Activated CD8-positive, alpha-beta memory T cell treated with anti-CD3 and anti-CD28 coated beads for 24 hours (primary cell): Measurements from ENCODE around the gene KRTAP5-8.
"Not testable (repeated sequence)": the region's sequence is repeated elsewhere in the genome, so short reads cannot be mapped to it uniquely, and the experiment has no call there.

Experiments
- DNase-seq: peaks from one replicate; pipeline ENCODE4 v3.0.0-alpha.2; 2020

Gene KRTAP5-8

DNA sequence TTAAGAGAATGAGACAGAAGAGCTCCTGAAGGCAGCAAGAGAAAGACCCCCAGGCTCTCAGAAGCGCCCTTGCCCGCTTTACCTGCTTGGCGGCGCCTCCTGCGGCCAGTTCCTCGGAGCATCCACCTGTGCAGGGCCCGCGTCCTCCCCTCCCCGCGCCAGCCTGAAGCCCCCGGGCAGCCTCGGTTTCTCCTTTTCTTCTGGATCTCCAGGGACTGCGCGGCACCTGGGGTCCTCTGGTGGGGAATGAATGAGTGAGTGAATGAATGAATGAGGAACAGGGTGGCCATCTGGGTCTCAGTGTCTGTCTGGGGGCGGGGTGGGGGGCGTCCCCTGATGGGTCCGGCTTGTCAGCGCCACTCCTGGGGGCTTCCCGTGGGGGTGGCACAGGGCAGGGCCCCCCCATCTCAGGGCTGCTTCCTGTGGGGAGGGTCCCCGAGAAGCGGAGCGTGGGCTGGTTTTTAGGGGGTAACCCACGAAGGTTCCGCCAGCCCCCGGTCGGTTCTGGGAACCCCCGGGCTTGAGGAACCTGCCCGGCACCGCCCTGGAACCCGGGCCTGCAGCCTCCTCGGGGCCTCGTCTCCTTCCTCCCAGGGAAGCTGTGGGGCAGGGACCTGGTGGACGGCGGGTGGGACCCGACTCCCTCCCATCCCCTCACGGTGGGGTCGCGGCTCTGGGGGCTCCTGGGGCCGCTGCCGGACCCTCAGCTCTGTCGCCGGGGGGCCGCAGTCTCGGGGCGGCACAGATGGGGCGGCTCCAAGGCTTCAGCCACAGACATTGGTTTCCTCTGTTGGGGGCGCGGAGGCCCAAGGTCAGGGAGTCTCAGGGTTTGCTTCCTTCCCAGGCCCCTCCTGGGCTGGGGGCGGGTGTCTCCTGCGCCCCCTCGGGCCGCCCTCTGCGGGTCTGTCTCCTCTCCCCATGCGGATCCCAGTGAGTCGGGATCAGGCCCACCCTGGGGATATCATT lies 19.0 kb upstream of the KRTAP5-8 start:
- peak; percentile 32 for DNase-seq

DNA sequence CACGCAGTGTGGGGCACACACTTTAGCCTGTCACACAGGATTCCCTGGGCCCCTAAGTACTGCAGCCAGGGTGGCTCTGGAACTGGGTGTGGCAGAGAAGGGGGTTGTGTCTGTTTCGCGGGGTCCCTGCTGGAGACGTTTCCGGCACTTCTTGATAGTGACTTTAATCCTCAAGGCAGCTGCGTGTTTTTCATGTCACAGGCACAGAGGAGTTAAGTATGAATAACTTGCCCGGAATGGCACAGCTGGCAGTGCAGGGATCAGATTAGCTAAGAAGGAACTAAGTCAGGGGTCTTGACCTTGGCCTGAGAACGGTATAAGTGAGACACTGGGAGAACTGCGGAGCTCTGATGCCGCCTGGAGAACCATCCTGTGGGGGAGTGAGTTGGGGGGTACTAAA lies 18.3 kb upstream of the KRTAP5-8 start:
- peak; percentile 30 for DNase-seq

DNA sequence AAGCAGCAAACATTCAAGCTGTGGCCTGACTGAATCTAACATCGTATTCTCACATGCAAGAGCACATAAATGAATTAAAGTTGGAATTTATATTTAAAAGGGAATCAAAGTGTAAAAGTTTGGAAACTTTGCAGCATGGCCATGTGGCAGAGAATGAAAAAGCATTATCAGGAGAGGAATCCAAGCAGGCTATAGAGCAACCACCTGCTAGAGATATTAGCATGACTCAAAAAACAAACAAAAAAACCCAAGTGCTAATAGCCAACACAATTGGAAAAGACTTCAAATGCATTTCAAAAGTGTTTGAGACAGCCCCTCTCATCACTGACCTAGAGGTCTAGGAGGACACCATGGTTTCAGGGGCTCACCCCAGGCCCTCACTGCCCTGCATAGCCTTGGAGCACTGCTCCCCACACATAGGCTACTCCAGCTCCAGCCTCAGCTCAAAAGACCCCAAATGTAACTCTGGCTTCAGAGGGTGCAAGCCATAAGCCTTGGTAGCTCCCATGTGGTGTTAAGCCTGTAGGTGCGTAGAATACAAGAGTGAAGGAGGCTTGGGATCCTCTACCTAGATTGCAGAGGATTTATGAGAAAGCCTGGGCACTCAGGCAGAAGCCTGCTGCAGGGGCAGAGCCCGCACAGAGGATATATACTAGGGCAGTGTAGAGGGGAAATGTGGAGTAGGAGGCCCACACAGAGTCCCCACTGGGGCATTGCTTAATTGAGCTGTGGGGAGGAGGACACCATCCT lies 12.5 kb upstream of the KRTAP5-8 start:
- peak; percentile 19 for DNase-seq

DNA sequence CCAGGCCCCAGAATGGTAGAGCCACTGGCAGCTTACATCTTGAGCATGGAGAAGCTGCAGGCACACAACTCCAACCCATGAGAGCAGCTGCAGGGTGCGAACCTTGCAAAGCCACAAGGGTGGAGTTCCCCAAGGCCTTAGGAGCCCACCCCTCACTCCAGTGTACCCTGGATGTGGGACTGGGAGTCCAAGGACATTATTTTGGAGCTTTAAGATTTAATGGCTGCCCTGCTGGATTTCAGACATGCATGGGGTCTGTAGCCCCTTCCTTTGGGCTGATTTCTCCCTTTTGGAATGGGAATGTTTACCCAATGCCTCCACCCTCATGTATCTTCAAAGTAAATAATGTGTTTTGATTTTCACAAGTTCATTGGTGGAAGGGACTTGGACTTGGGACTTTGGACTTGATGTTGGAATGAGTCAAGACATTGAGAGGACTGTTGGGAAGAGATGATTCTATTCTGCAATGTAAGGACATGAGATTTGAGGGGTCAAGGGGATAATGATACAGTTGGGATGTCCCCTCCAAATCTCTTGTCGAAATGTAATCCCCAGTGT lies 11.8 kb upstream of the KRTAP5-8 start:
- DNase-seq, result peak; percentile 32

DNA sequence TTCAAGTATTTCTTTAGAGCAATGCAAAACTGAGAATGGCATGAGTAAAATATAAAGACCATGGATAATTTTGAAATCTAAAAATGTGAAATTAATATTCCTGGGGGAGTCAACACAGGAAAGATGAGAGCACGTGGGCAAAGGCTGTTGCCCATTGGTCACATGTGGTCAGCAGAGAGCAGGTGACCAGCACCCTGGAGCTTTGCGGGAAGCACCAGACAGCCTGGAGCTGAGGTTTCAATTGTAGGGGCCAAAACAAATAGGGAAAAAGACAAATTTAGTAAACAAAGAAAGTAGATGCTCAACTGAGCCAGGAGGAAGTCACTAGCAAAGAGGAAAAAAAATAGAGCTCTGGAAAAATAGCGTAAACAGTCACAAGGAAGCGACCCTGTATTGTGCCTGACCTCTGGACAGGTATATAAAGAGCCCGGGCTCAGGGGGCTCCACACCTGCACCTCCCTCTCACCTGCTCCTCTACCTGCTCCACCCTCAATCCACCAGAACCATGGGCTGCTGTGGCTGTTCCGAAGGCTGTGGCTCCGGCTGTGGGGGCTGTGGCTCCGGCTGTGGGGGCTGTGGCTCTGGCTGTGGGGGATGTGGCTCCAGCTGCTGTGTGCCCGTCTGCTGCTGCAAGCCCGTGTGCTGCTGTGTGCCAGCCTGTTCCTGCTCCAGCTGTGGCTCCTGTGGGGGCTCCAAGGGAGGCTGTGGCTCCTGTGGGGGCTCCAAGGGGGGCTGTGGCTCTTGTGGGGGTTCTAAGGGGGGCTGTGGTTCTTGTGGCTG lies 10.8 kb upstream of the KRTAP5-8 start, which contains the start of gene KRTAP5-7:
Gene KRTAP5-7 (plus strand): TSS at position 472 of the 780 bp plus-strand sequence. CDS start 34 bp downstream, at position 506.
- peak; percentile 11 for DNase-seq

DNA sequence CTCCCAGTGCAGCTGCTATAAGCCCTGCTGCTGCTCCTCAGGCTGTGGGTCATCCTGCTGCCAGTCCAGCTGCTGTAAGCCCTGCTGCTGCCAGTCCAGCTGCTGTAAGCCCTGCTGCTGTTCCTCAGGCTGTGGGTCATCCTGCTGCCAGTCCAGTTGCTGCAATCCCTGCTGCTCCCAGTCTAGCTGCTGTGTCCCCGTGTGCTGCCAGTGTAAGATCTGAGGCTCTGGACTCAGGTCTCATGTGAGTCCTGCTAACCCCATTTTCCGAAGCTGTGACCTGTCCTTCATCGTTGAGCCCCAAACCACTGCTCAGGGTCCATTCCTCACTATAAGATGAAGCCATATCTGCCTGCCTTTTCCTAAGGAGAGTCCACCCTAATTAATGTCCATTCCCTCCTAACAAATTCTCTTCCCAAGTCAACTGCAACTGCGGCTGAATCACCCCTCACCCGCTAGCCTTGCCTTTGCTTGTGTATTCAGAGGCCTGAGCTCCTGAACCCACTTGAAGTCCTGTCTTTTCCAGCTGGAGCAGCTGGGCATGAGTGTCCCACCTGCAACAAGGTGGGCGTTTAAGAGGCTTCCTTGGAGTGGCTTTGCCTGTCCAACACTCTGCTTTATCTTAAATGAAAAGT lies 10.1 kb upstream of the KRTAP5-8 start:
- DNase-seq, result peak; percentile 28

DNA sequence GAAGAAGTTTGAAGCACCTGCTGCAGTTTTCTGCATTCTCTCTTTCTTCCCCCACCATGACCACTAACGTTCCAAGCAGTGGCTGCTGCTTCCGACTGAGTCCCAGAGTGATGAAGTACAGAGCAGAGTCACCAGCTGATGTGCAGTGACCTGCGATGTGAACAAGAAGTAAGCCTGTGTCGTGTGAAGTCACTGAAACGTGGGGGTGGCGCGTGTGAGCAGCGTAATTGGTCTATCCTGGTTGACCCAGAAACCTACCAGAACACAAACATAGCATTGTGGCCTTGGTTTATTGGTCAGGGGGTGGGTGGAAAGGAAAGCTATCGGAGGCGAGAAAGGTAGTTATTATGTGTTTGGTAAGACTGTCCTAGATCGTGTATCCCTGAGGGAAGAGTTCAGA lies 7.2 kb upstream of the KRTAP5-8 start:
- peak; percentile 28 for DNase-seq

DNA sequence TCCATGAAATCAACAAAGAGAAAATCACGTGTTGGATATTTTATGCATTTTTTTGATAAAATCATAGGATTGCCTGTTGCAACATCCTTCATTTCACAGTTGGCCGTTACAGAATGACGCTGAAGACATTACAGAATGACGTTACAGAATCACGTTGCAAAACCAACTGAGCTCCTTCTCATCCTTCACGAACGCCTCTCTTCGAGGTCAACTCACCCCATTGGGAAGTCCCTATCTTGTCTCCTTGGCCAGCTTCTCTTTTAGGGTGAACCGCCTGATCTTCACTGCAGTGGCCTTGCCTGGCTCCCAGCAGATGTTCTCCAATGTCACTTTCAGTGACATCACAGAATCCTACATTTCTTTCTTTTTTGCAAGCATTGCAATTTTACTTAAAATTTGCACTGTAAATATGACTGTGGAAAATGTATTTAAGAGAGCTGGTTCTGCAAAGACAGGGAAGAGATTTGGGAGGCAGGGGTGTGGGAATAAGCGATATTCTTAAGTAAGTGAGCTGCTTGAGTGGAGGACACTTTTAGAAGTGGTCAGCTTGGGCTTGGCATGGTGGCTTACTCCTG lies 5.7 kb upstream of the KRTAP5-8 start:
- DNase-seq, result no peak

DNA sequence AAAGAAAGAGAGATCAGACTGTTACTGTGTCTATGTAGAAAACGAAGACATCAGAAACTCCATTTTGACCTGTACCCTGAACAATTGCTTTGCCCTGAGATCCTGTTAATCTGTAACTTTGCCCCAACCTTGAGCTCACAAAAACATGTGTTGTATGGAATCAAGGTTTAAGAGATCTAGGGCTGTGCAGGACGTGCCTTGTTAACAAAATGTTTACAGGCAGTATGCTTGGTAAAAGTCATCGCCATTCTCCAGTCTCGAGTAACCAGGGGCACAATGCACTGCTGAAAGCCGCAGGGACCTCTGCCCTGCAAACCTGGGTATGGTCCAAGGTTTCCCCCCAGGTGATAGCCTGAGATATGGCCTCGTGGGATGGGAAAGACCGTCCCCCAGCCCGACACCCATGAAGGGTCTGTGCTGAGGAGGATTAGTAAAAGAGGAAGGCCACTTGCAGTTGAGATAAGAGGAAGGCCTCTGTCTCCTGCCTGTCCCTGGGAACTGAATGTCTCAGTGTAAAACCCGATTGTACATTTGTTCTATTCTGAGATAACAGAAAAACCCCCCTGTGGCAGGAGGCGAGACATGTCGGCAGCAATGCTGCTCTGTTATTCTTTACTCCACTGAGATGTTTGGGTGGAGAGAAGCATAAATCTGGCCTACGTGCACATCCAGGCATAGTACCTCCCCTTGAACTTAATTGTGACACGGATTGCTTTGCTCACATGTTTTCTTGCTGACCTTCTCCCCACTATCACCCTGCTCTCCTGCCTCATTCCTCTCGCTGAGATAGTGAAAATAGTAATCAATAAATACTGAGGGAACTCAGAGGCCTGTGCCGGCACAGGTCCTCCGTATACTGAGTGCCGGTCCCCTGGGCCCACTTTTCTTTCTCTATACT lies 2.9 kb upstream of the KRTAP5-8 start:
- not testable (repeated sequence) for DNase-seq

DNA sequence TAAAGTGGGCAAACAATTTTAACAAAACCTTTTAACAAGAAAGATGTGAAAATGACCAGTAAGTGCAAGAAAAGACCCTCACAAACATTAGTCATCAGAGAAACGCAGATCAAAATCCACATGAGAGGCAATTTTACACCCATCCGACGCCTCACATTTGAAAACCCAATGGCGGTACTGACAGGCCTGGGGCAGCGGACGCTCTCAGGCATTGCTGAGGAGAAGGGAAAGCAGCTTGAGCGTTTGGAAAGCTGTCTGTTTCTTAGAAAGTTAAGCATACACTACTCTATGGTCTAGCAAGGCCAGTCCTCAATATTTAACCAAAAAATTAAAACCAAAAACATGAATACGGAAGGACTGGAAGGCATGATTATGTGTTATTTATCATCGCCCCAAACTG lies 2.0 kb upstream of the KRTAP5-8 start:
- DNase-seq, result no peak

DNA sequence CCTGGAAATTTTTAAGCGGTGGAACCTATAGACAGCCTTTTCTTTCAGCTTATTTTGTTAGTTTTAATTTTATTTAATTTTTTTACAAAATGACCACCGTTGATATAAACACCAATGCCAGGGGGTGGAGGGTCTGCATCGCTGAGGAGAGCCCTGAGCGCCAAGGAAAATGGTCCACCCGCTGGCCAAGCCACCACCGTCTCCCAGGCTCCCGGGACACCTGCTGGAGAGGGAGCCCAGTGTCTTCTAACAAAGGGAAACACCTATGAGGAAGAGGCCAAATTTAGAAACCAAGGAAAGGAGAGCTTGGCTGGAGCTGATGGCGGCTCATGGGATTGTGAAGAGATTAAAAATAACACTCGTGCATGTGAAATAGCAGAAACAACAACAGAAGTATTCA lies 288 bp upstream of the KRTAP5-8 start:
- DNase-seq, result no peak

DNA sequence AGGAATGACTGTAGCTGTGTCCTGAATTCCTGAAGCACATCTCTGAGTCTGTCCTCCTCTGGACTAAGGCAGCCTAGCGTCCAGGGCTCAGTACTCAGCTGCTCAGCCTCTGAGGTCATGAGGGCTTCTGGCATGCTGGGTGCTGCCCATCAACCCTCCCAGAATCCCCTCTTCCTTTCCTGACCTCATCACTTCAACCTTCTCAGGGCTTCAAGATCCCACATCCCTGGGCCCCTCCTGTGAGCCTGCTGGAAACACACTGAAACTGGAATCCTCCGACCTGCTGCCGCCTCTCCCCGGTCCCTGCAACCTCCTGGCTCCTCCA lies 803 bp downstream of the KRTAP5-8 start:
- DNase-seq, result no peak

DNA sequence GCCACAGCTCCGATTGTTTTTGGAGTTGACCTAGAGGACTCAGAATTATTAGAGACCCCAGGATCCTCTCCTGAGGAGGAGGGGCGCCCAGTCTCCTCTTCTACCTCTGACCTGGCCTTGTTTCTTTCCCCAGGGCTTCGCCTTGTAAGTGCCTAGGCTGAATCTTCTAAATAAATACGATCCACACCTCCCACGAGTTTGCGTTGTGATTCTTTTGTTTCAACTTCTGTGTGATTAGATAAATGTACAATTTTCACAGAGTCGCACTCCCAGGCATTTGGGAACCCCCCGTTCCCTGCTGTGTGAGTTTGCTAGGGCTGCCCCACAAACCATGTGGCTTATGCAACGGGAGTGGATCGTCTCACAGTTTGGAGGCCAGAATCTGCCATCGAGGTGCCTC lies 1.2 kb downstream of the KRTAP5-8 start:
- DNase-seq, result no peak

DNA sequence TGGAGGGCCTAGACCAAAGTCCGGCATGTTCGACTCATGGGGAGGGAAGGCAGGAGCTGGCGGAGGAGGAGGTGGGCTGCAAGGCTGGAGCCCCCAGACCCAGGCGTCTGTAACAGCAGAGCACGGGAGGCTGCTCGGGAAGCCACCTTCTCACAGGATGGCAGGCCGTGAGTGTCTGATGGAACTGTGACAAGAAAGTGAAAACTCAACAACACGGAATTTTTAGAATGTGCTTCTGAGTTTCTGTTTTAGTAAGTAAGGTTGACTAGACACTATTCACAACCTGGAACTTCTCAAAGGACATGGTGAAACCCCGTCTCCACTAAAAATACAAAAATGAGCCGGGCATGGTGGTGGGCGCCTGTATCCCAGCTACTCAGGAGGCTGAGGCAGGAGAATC lies 2.1 kb downstream of the KRTAP5-8 start:
- not testable (repeated sequence) for DNase-seq

DNA sequence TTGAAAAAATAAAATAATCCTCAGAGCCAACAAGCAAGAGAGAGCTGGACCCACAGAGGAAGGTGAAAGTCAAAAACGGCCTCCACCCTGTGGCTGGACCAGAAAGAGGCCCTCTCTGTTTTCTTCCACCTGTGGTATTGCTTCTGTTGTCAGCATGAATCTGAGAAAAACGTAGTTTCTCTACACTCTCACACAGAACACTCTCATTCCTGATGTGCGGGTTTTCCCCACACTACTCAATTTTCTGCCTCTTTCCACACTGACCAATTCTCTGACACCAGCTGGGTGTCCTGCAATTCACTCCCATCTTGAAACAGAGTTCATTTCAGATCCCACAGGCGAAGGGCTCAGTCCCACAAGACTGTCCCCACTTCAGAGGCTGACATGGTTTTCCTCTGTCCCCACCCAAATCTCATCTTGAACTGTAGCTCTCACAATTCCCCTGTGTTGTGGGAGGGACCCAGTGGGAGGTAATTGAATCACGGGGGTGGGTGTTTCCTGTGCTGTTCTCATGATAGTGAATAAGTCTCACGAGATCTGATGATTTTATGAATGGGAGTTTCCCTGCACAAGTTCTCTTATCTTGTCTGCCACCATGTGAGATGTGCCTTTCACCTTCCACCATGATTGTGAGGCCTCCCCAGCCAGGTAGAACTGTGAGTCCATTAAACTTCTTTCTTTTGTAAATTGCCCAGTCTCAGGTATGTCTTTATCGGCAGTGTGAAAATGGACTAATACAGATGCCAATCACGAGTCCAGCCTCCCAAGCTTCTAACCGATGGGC lies 2.9 kb downstream of the KRTAP5-8 start:
- DNase-seq, result not testable (repeated sequence)

DNA sequence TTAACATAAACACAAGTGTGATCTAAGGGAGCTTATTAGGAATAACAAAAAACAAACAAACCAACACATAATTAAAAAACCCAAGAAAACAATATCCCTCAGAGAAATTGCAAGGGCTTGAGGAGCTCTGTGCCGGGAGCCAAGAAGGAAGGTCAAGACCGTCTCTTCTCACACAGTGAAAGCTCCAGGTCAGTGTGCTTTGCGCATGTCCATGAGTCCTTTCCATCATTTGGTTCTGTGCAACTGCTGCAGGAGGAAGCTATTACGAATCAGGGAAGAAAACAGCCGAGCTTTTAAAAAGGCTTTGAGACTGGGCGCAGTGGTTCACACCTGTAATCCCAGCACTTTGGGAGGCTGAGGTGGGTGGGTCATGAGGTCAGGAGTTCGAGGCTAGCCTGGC lies 4.6 kb downstream of the KRTAP5-8 start:
- DNase-seq, result no peak

DNA sequence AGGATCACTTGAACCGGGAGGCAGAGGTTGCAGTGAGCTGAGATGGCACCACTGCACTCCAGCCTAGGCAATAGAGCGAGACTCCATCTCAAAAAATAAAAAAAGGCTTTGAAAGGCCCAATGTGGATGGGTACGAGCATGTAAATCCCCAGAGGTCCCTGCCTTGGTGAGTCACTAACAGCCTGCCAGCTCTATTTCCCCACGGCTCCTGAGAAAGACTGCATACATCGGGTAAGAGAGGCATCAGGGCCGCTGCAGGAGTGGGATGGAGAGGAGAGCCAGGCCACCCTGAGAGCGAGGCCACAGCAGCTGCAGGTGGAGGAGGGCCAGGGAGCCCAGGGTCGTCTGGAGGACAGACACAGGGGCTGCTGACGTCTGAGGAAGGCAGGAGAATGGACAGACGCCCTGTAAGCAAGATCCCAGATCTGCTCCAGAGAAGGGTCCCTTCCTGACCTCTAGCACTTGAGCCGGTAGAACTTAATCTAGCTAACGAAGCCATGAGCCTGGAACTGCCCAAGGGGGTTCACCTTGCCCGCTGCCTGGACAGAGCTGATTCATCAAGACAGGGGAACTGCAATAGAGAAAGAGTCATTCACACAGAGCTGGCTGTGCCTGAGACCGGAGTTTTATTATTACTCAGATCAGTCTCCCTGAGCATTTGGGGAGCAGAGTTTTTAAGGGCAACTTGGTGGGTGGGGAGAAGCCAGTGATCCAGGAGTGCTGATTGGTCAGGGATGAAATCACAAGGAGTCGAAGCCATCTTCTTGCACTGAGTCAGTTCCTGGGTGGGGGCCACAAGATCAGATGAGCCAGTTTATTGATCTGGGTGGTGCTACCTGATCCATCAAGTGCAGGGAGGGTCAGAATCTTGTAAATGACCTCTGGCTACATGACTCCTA lies 5.3 kb downstream of the KRTAP5-8 start:
- no peak for DNase-seq

DNA sequence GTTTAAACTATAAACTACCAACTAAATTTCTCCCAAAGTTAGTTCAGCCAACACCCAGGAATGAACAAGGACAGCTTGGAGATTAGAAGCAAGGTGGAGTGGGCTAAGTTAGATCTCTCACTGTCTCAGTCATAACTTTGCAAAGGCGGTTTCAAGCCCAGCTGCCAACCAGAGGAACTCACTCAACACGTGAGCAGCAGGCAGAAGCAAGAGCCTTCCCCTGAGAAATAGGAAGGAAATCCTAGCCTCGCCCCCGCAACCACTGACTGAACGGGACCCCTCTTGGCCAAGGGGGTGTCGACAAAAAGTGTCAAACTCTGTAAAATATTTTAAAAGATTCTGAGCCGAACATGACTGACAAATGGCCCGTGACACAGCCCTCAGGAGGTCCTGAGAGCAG lies 6.0 kb downstream of the KRTAP5-8 start:
- DNase-seq, result no peak
